ENCODE measurements around the gene MAGI2. TPM values are rescaled to one million over a fixed set of nuclear protein-coding genes. Genes with fewer than 3 reads are reported as not detected.

MAGI2 gene
- total and polyA plus RNA-seq, 8 donors = 6.1 to 9.2 (median 7.1) TPM

DNA sequence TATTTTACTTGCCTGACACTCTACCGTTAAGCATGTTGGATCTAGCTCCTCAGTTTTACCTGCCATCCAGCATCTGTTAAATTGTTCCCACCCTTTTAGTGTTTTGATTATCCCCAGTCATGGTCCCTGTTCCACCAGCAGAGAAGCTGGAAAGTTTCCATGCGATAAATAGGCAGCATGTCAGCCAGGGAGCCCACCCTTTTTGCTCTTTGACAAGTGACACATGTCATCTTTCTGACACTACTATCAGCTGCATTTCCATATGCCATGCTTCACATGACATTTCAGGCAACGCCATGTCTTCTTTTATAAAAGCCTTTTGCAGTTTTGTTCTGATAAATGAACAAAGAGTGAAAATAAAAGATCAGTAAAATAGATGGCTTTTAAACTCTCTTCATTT is 310.8 kb downstream of the MAGI2 start:
- H3K9me3 ChIP-seq = peaks cover 0 to 2% of the 10 kb centered on the region in 2 donors
- no peak for DNase-seq
- ATAC-seq = no peak
- TF ChIP-seq, protein P1, sequence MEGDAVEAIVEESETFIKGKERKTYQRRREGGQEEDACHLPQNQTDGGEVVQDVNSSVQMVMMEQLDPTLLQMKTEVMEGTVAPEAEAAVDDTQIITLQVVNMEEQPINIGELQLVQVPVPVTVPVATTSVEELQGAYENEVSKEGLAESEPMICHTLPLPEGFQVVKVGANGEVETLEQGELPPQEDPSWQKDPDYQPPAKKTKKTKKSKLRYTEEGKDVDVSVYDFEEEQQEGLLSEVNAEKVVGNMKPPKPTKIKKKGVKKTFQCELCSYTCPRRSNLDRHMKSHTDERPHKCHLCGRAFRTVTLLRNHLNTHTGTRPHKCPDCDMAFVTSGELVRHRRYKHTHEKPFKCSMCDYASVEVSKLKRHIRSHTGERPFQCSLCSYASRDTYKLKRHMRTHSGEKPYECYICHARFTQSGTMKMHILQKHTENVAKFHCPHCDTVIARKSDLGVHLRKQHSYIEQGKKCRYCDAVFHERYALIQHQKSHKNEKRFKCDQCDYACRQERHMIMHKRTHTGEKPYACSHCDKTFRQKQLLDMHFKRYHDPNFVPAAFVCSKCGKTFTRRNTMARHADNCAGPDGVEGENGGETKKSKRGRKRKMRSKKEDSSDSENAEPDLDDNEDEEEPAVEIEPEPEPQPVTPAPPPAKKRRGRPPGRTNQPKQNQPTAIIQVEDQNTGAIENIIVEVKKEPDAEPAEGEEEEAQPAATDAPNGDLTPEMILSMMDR (IDR thresholded peaks at IDR 0.05) = no peak
- intact Hi-C loops (cut with DNase I) = no loop called here
- H3K27ac ChIP-seq = no peak overlapping the region
- no peaks in the 10 kb centered on the region for H3K36me3 ChIP-seq
- H3K4me1 ChIP-seq = no peaks in the 10 kb centered on the region
- no peak overlapping the region for H3K4me3 ChIP-seq
- H3K27me3 ChIP-seq = no peaks in the 10 kb centered on the region

DNA sequence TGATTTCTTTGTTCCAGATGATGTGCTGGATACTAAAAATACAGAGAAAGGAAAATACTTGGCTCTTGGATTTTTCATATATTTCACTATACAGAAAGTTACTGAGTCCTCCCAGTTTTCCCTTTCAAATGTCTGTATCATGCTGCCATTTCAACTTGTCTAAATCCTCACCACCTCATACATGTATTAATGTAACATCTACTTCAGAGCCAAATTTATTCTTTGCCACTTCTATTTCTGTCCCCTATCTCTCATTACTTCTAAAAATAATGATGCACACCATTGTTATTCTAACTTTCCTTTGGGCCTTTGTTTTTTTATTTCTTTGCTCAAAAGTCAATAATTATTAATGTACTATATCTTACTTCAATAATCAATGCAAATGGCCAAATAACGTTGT is 312.2 kb downstream of the MAGI2 start:
- peaks cover 0 to 2% of the 10 kb centered on the region in 2 donors for H3K9me3 ChIP-seq
- no peak overlapping the region for H3K4me3 ChIP-seq
- intact Hi-C loops (cut with DNase I) = no loop called here
- DNase-seq = no peak
- no peaks in the 10 kb centered on the region for H3K27me3 ChIP-seq
- no peak overlapping the region for H3K27ac ChIP-seq
- no peak for ATAC-seq
- TF ChIP-seq, protein P1 (IDR thresholded peaks at IDR 0.05) = no peak
- H3K36me3 ChIP-seq = no peaks in the 10 kb centered on the region
- no peaks in the 10 kb centered on the region for H3K4me1 ChIP-seq

DNA sequence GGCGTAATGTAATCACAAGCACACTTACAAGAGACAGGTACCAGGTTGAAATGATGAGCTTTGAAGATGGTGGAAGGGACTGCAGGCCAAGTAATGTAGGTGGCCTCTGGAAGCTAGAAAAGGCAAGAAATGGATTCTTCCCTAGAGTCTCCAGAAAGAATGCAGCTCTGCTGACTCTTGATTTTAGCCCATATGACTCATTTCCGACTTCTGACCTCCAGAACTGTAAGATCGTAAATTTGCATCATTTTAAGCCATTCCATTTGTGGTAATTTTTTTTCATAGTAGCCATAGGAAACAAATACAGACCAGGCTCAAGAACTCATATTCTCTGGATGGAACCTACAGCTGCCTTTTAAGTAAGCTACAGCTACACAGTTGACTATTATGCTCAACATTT is 315.5 kb downstream of the MAGI2 start:
- intact Hi-C loops (cut with DNase I) = no loop called here
- ATAC-seq (no peak), DNase-seq (no peak)
- no peaks in the 10 kb centered on the region for H3K36me3 ChIP-seq
- H3K27me3 ChIP-seq = no peaks in the 10 kb centered on the region
- H3K9me3 ChIP-seq = peaks cover 0 to 2% of the 10 kb centered on the region in 2 donors
- no peaks in the 10 kb centered on the region for H3K4me1 ChIP-seq
- TF ChIP-seq, protein P1 (IDR thresholded peaks at IDR 0.05) = no peak
- no peak overlapping the region for H3K27ac ChIP-seq
- H3K4me3 ChIP-seq = no peak overlapping the region

DNA sequence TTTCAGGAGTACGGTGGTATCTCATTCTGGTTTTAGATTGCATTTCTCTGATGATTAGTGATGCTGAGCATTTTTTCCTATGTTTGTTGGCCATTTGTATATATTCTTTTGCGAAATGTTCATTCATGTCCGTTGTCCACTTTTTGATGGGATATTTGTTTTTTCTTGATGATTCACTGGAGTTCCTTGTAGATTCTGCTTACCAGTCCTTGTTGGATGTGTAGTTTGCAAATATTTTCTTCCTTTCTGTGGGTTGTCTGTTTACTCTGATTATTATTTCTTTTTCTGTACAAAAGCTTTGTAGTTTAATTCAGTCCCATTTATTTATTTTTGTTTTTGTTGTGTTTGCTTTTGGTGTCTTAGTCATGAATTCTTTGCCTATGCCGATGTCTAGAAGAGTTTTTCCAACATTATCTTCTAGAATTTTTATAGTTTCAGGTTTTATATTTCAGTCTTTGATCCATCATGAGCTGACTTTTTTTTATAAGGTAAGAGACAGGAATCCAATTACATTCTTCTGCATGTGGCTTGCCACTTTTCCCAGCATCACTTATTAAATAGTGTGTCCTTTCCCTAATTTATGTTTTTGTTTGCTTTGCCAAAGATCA is 320.5 kb downstream of the MAGI2 start:
- H3K27me3 ChIP-seq = no peaks in the 10 kb centered on the region
- TF ChIP-seq, protein P1 (IDR thresholded peaks at IDR 0.05) = no peak
- no peaks in the 10 kb centered on the region for H3K9me3 ChIP-seq
- no peaks in the 10 kb centered on the region for H3K4me1 ChIP-seq
- no peak overlapping the region for H3K27ac ChIP-seq
- DNase-seq (no peak), ATAC-seq (no peak)
- no peaks in the 10 kb centered on the region for H3K36me3 ChIP-seq
- intact Hi-C loops (cut with DNase I) = no loop called here
- H3K4me3 ChIP-seq = no peak overlapping the region

DNA sequence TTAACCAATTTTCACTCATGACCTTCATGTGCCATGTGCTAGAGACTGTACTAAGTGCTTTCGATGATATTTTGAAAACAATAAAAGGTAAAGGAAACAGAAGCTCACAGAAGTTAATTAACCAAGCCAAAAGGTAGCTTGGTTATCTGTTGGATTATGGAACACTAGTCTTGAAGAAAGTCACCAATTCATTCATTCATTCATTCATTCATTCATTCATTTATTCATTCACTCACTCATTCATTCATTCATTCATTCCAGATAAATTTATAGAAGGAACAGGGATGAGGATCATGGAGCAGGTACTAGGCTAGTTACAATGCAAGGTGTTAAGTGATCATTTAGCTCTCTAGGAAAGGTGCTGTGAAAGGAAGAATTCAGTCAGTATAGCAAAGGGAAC is 322.8 kb downstream of the MAGI2 start:
- Histone ChIP-seq H3K36me3 (no peaks in the 10 kb centered on the region), H3K4me1 (no peaks in the 10 kb centered on the region), H3K9me3 (no peaks in the 10 kb centered on the region), H3K27me3 (no peaks in the 10 kb centered on the region), H3K4me3 (no peak overlapping the region), H3K27ac (no peak overlapping the region)
- ATAC-seq (no peak), DNase-seq (no peak)
- TF ChIP-seq, protein P1 (IDR thresholded peaks at IDR 0.05) = no peak
- intact Hi-C loops (cut with DNase I) = no loop called here

All from left lung (tissue), 10 donors.